HG03103 (cell line): ENCODE results near the gene CXCL17.
A peak's percentile ranks its signal among the peaks of the same experiment; 100 is the strongest.

ENCODE experiments used
- ATAC-seq: cut with Tn5 transposase; IDR thresholded peaks from one replicate; pipeline ENCODE4 v1.9.1; 2021; ENCODE audit warnings: low read depth; ENCODE audit not compliant: unreplicated experiment

Gene CXCL17

DNA sequence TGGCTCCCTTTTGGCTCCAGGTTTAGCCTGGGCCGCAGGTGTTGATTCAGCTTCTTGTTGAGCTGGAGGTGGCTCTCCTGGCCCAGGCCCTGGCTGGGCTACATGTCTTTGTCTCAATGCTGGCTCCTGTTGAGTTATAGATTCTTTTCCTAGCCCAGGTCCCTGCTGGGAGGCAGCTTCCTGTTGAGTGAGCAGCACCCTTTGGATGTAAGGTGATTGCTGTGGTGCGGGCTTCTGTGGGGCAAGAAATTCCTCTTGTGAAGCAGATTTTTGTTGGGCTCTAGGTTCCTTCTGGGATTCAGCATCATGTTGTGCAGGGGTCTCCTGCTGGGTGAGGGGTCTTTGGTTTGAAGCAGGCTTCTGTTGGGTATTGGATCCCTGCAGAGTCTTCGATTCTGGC lies 16.1 kb downstream of the CXCL17 start:
- no peak for ATAC-seq

DNA sequence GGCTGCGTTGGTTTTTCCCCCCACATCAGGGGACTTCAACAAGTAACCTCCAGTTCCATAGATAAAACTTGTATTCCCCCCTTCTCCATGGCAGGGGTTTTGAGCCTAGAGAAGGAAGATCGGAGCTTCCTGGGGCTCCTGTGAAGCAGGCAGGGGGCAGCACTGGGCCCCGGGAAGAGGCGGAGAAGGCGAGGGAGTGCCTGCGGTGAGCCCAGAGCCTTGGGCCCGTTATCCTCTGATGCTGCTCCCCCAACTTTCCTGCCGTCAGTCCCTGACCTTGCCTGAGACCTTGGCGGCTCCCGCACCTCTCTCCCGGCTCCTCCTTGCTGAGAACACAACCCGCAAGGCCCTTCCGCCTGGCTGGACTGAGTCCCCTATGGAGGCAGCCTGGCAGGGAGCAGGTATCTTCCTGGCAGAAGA lies 18.0 kb downstream of the CXCL17 start:
- no peak for ATAC-seq

DNA sequence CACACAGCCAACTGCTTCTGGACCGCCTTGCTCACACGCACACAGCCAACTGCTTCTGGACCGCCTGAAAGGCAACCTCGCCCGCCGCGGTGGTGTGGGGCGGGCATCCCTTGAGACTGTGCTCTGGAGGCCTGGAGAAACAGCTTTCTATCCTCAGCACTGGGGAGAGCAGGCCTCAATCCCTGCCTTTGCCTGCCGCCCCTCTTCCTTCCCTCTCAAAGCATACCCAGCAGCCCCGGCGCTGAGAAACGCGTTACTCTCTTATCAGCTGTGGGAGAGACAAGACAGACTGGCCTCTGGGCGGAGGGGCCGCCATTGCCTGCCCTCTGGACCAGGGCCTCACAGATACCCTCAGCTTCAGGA lies 18.4 kb downstream of the CXCL17 start:
- ATAC-seq = no peak

DNA sequence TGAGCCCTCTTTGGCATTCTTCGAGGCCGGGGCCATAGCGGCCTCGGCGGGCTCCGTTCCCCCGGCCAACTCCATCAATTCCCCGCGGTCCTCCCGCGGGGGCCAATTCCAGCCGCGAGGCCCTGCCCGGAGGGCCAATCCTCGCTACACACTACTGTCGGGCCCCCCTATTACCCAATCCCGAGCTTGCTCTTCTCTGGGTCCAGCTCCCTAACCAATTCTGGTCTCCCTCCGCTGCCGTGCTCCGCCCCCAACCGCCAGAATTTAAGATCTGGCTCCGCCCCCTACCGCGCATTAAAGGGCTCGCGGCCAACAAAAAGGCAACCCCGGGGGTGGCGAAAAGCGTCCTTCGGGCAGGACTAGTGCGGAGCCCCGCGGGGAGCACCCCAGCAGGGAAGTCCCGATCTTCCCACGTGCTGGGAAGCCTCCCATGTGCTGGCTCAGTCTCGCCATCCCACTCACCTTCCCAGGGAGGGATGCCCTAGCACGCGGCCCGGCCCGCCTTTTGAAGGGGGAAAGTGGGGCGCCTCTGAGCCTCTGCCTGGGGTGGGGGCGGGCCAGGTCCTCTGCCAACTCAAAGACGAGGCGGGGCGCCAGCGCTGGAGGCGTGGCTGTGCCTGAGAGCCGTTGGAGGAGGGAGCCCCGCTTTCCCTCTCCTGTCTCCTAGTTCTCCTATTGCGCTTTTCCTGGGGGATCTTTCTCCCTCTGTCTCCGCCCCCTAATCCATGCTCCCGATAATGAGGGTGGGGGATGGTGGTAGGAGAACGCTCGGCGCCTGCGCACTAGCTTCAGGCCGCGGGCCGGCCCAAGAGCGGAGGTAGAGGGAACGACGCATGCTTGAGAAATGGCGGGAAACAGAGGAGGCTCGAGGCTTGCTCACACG lies 19.0 kb downstream of the CXCL17 start:
- peak; percentile 83 for ATAC-seq

DNA sequence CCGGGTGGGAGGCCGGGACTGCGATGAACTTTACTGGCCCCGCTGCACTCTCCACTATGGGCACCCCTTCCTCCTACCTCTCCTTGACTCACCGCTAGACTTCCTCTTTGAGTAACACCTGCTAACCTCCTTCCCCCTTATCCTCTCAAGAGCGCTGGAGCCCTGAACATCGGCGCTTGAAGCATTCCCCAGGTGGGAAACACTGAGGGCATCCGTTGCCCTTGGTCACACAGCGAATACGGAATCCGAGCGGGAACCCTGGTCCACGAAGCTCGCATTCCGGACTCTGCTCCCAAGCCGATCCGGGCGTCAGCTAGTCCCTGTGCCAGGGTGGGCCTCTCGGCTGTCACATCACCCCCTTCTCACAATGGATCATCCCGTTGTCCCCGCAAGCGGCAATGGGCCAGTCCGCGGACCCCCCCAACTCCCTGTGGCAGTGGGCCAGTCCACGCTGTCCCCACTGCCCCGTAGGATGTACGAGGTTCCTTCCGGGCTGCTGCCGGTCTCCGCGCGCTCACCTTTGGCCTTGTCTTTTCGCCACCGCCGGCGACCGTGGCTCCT lies 19.8 kb downstream of the CXCL17 start:
- ATAC-seq = peak; percentile 21

DNA sequence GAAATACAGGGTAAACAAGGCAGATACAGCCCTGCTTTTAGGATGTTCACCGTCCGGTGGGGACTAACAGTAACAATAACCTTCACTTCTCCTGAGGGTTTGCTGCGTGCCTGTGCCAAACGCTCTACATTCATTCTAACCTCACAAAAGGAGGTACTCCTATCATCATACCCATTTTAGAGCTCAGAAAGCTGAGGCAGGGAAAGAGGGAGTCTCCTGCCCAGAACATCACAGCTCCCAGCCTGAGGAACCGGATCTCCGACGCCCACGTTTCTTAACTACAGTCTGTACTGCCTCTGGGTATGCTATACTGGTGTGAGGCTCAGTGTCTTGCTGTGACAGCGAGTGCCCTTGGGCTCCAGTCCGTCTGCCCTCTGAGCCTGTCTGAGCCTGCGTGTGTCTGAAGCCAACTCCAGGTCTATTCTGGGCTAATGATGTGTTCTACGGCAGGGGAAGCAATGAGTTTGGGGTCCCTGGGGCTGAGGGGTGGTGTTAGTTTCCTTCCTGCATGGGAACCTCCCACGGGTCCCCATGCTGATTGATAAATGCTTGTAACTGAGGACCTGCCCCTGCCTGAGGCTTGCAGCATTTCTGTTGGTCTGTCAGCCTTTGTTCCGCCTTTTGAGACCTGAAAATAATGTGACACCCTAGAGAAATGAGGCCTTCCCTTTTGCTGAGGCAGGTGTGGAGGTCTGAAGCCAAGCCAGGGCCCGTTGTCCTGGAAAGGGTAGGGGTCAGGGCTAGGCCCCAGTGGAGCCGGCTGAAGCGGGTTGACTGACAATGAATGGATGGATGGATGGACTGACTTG lies 20.4 kb downstream of the CXCL17 start:
- no peak for ATAC-seq

DNA sequence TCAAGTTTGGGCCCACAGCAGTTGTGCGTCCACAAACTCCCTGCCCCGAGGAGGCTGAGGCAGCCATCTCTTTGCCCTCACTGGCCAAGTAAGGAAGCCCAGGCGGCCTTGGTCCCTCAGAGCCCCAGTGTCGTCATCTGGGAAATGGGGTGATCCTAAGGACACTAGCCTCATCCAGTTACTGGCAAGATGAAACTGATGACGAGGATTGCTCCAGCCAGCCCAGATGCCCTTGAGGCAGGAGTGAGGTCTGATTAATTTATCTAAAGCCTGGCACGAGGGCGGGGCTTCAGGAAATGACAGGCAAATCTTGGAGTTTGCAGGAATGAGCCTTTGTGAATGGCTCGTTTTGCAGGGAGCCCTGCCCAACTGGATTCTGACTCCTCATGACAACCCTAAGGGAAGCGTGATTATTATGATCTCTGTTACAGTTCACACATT lies 21.1 kb downstream of the CXCL17 start:
- ATAC-seq = no peak

DNA sequence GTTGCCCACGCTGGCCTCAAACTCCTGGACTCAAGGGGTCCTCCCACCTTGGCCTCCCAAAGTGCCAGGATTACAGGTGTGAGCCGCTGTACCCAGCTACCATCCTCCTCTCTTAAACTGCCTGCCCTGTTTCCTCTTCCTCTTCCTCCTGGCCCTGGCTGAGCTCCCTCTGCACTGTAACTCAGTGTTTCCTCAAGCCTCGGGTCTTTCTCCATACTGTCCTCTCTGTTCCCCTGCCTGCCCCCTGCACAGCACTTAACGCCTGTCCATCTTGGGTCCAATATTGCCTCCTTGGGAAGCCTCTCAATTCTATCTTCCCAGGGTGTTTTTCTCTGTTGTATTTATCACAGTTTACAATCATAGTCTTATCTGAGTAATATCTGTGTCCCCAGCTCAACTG lies 21.6 kb downstream of the CXCL17 start:
- ATAC-seq = no peak

DNA sequence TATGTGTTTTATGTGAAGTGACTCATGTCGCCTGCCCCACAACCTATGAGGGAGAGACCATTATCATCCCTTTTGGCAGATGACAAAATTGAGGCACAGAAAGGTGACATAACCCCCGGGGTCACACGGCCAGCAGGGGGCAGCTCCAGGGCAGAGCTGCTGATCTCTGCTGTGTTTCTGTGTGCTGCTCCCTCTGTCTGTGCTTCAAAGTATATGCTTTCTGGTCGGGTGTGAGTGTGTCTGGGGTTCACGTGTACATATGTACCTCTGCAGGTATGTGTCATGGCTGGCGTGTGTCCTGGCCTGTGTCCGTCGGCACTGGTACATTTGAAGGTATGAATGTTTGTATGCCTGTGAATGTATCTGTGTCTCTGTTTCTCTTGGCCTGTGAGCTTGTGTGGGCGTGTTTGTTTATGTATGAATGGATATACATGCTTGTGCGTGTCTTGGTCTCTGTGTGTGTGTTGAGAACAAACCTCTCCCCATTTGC lies 22.6 kb downstream of the CXCL17 start:
- ATAC-seq = no peak

DNA sequence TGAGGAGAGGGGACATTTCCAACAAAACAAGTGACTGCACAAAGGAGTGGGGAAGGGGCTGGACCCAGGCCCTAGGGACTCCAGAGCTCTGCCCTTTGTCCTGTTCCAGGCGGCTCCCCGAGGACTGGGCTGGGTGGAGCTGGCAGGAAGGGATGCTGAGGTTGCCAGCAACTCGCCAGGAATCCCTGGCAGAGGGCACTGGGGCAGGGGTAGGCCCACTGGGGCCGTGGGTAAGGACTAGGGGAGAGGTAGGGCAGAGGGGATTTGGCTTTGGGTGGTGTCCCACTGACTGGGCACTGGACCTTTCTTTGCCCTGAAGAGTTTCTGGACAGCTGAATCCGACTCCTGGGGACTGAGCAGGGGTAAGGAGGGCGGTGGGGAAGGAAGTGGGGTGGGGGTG lies 23.4 kb downstream of the CXCL17 start:
- no peak for ATAC-seq

DNA sequence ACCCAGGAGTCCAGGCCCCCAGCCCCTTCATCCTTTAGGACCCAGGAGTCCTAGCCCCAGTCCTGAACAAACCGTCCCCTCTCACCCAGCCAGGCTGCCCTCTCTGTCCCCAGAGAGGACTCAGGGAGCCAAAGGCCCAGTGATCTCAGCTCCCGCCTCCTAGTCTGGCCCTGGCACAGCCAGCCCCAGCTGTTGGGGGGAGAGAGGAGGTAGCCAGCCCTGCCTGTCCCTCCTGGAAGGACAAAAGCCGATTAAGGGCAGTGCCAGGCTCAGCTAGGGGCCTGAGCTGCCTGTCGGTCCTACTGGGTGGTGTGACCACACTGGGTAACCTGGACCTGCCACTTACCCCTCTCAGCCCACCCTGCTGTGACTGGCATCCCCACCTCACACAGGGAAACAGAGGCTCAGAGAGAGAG lies 30.1 kb downstream of the CXCL17 start:
- no peak for ATAC-seq

DNA sequence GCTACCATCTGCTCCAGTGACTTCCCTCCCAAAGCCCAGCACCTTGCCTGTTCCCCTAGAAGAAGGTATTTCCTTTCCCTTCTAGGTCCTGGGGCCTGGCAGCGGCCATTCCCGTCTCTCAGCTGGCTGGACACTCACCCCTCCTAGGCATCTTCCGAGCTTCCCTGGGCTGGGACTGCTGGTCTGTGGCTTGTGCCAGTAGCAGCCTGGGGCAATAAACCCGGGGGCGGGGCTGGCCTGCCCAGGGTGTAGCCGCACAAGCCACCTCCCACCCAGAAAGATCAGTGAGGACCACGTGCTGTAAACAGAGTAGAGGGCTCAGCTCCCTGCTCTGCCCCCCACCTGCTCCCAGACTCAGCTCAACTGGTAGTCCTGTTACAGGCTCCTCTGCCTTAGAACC lies 30.5 kb downstream of the CXCL17 start:
- ATAC-seq = no peak

DNA sequence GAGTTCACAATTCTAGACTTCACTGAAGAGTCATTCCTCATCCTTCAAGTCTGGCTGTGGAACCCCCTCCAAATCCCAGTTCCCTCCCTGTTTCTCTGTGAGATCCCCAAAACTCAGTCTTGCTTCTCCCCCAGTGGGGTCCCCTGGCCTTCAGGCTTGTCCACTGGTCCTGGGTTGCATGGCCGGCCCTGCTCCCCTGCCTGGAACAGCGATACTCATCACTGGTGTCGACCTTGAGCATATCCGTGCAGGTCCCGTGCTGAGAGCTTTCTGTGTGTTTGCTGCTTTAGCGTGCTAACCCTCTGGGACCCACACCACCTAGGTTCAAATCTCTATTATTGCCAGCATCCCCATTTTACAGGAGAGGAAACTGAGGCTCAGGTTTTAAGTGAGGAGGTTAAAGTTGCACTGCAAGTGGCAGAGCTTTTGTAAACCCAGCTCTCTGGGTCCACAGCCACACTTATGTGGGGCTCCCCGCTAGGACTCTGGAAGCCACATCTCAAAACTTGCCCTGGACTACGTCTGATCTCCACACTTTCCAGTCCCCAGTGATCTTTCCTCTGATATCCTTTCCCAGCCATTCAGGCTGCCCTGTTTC lies 31.1 kb downstream of the CXCL17 start:
- ATAC-seq = no peak

DNA sequence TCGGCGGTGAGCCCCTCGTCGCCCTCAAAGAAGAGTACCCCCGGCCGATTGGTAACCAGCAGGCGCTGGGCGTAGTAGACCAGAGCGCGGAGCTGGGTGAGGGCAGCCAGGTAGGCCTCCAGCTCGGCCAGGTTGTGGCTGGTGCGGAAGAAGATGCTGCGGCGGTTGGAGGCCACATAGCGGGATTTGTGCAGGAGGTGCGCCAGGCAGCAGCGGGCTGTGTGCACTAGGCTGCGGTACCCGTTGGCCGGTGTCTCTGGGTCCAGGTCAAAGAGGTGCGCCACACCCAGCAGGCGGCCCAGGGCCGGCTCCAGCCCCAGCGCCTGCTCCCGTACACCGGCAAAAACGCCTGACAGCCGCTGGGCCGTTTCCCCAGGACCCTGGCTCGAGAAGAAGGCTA lies 32.4 kb downstream of the CXCL17 start:
- ATAC-seq = no peak

DNA sequence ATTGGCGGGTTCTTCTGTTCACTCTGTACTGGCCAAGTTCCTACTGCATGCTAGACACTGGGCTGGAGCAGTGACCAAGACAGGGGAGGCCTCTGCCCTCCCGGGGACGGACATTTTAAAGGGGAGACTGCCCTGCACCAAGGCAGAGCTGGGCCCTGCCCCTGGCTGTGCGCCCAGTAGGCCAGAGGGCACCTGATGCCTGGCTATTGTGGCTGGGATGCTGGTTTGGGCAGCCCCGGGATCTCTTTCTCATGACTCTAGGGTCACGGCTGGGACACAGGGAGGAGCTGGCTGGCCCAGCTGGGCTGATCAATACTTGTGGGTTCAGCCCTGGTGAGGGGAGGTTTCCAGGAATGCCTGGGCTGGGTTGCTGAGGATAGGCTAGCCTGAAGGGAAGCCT lies 33.3 kb downstream of the CXCL17 start:
- no peak for ATAC-seq

DNA sequence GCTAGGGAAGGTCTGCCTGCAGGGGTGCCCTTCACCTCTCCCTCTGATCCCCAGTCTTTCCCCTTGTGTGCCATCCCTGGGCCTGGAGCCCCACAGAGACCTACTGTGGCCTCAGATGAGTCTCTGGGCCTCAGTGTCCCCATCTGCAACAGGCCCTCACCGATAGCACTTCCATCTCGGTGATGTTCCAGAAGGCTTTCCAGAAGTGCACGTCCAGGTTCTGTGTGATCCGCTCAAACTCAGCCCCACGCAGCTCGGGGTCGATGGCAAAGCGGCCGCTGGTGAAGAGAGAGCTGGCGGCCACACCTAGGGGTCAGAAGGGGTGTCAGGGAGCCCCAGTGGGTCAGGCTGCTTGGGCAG lies 35.0 kb downstream of the CXCL17 start:
- ATAC-seq = no peak

DNA sequence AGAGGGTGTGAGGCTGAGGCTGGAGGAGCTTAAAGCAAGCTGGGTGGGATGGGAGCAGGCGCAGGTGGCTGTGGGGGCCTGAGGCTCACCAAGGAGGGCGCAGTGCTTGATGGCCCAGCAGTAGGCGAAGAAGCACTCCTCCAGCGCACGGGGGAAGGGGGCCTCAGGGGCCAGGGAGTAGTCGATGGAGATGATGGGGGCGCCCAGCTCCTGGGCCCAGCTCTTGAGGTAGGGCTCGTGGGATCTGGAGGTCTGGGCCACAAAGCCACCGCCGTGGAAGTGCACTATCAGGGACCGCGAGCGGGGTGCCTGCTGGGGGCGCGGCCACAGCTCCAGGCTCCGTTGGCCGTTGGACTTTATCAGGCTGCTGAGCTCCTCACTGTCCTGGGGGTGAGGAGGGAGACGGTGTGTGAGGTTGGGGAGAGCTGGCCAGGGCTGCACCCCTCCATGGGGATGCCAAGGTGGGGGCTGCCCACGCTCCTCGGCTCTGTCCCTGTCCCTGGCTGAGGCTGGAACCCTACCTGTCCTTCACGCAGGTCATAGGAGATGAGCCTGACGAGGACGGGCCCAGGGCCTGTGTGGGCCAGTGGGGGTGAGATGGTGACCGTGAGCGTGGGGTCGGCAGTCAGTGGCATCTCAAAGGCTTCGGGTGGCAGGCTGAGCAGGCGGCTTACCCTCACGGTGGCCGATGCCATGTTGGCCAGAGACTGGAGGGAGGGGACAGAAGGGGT lies 35.5 kb downstream of the CXCL17 start:
- no peak for ATAC-seq

DNA sequence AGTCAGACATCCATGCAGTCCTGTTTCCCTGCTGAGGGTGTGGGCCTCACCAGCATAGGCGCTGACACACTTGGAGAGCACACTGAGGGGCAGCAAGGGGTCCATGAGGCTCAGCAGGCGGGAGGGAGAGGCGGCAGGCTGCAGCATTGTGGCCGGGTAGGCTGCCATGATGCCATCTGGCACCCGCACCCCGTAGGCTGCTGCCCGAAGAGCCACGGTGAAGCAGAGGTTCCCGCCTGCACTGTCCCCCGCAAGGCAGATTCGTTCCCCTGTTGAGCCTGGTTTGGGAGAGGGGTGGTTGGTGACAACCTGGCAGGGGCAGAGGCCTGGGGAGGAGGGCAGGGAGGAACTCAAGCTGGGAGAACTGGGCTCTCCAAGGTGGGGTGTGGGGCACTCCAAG lies 36.6 kb downstream of the CXCL17 start:
- ATAC-seq = no peak

DNA sequence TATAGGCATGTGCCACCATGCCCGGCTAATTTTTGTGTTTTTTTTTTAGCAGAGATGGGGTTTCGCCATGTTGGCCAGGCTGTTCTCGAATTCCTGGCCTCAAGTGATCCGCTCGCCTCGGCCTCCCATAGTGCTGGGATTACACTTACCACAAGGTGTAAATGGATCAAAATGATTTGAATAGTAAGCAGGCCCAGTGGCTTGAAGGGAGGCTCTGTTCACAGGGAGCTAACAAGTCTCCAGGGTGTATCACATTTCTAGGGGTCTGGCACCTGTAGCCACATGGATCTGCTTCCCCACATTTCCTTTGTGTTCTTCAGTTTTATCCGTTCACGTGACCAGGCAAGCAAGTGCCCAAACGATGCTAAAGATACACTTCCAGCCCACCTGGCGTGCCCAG lies 39.2 kb downstream of the CXCL17 start:
- no peak for ATAC-seq

DNA sequence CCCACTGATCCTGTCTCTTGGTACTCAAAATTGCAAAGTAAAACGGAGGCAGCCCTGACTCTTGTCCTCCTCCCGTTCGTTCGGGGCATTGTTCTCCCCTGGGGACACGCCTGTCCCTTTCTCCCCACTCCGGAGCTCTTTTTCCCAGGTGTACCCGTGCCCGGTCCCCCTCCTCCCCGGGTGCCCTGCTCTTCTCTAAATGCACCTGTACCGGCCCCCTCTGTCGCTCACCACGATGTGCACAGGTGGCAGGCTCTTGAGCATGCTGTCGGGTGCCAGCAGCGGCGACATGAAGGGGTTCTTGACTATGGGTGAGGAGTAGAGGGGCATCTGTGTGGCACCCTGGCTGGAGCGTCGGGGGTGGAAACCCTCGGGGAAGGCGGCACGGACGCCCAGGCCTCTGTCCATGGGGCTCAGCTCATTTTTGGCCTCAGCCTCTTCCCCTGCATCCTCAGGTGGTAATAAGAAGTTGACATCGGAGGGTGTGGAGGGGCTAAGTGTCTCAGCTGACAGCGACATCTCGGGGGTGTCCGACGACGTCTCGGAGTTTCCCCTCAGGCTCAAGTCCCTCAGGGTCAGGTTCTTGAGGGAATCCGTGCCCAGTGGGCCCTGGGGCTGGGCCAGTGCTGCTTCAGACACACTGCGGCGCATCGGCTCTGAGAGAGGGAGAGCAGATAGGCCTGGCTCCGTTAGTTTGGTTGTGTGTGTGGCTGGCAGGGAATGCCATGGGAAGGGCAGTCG lies 40.2 kb downstream of the CXCL17 start:
- no peak for ATAC-seq
